Natural killer cell (primary cell): ENCODE data around the gene LAMC3. TPM values are rescaled to one million over a fixed set of nuclear protein-coding genes. Genes with fewer than 3 reads are reported as not detected.

Experiments used
- ATAC-seq, 3 donors: fragments of 150-1000 bp in 2 of 3; fragments of 200-7000 bp in 1 of 3; cut with Tn5 transposase; 1 replicate in 1 of 3; 2 replicates in 2 of 3; pipeline ENCODE4 v1.10.0; 2021; ENCODE audit warnings: mild to moderate bottlenecking in 2 of 3, moderate library complexity in 2 of 3
- DNase-seq, 2 donors: peaks; one replicate each; pipeline versions ENCODE4 v3.0.0 to v3.0.0-alpha.2; 2013 to 2021; ENCODE audit warnings: mixed read lengths in 1 of 2
- H3K27ac ChIP-seq: one replicate; pipeline ENCODE4 v1.5.1; 2013; ENCODE audit warnings: mild to moderate bottlenecking, low read length
- H3K27me3 ChIP-seq: one replicate; pipeline ENCODE4 v1.6.1; 2013; ENCODE audit warnings: low read length; ENCODE audit not compliant: control insufficient read depth, insufficient read depth
- H3K36me3 ChIP-seq: one replicate; pipeline ENCODE4 v1.6.1; 2013; ENCODE audit warnings: low read length; ENCODE audit not compliant: control insufficient read depth, insufficient read depth
- H3K4me1 ChIP-seq: one replicate; pipeline ENCODE4 v1.6.1; 2013; ENCODE audit warnings: low read length; ENCODE audit not compliant: control insufficient read depth, insufficient read depth
- H3K4me3 ChIP-seq: one replicate; pipeline ENCODE4 v1.5.1; 2013; ENCODE audit warnings: low read length
- H3K9me3 ChIP-seq: one replicate; pipeline ENCODE4 v1.6.1; 2013; ENCODE audit warnings: low read length; ENCODE audit not compliant: control insufficient read depth, insufficient read depth
- H3K27ac Mint-ChIP-seq, 2 donors: one replicate each; pipeline ENCODE4 v1.8.0; 2022; ENCODE audit warnings: mild to moderate bottlenecking in 2 of 2, mixed read lengths in 2 of 2, moderate library complexity in 1 of 2
- H3K27me3 Mint-ChIP-seq, 2 donors: one replicate each; pipeline ENCODE4 v1.8.0; 2022; ENCODE audit warnings: low read depth in 2 of 2, mixed read lengths in 2 of 2
- H3K36me3 Mint-ChIP-seq: one replicate; pipeline ENCODE4 v1.8.0; 2022; ENCODE audit warnings: mixed read lengths
- H3K4me1 Mint-ChIP-seq, 2 donors: one replicate each; pipeline ENCODE4 v1.8.0; 2022; ENCODE audit warnings: mixed read lengths in 2 of 2
- H3K4me3 Mint-ChIP-seq: one replicate; pipeline ENCODE4 v1.8.0; 2022; ENCODE audit warnings: mild to moderate bottlenecking, moderate library complexity, mixed read lengths
- H3K9me3 Mint-ChIP-seq, 2 donors: one replicate each; pipeline ENCODE4 v1.8.0; 2022; ENCODE audit warnings: mixed read lengths in 2 of 2
- CTCF ChIP-seq: fragments of 200-600 bp; IDR thresholded peaks from one replicate; pipeline ENCODE4 v1.8.0; 2022; ENCODE audit warnings: antibody characterized with exemption
- WGBS: methylation state at CpG from one replicate; pipeline ENCODE4 v1.1.7; 2013; ENCODE audit warnings: missing lambda C conversion rate; ENCODE audit not compliant: insufficient coverage; 5-methylcytosine and 5-hydroxymethylcytosine counted together
- intact Hi-C: fragments of 100-400 bp; cut with micrococcal nuclease; formaldehyde crosslinking; loops from one replicate; pipeline ENCODE4 v1.14.2; 2022
- total RNA-seq, 4 donors: library from RNA; stranded (reverse); fragments of 120-200 nt in 1 of 4; gene quantifications; one replicate each; pipeline versions ENCODE4 v1.2.3 to v1.2.4, GENCODE V29; 2013 to 2022

Gene LAMC3
- total RNA-seq, 3 donors from 2014 or later (not counting 1 experiment from before 2014, with no cell fraction given) = not detected

DNA sequence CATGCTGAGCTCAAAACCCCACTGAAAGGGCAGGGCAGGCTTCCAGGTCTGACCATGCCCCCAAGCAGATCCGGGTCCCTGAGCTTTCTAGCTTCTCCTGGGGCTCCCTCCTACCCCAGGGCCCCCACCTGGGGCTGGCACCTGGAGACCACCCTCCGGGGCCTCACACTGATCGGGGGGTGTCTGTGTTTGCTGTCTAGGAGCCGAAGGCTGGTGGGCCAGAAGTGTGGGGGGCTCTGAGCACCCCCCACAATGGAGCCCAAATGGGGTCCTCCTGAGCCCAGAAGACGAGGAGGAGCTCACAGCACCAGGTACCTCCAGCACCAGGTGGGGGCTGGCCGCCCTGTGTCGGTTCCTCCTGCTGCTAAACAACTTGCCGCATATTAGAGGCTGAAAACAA lies 39.8 kb downstream of the LAMC3 start:
- H3K36me3 Mint-ChIP-seq = no peaks in the 10 kb centered on the region
- H3K27ac ChIP-seq = no peak overlapping the region
- no peaks in the 10 kb centered on the region for H3K27me3 ChIP-seq
- H3K9me3 Mint-ChIP-seq = no peaks in the 10 kb centered on the region
- DNase-seq (no peak), ATAC-seq (no peak)
- no peak overlapping the region for H3K4me3 Mint-ChIP-seq
- no peak for TF ChIP-seq CTCF
- peaks cover 0 to 3% of the 10 kb centered on the region in 2 donors for H3K4me1 Mint-ChIP-seq
- H3K27me3 Mint-ChIP-seq = peaks cover 7% of the 10 kb centered on the region in 2 donors
- intact Hi-C loops = loop anchor here (5.0 kb wide), 1 partner anchor 587 kb away; no protein-coding TSS in a partner anchor
- no peaks in the 10 kb centered on the region for H3K36me3 ChIP-seq
- H3K27ac Mint-ChIP-seq = no peak overlapping the region
- WGBS = 86% methylated on average over 8 of the region's 8 CpGs
- no peak overlapping the region for H3K4me3 ChIP-seq
- H3K9me3 ChIP-seq = no peaks in the 10 kb centered on the region
- H3K4me1 ChIP-seq = peaks cover 7% of the 10 kb centered on the region

- TF ChIP-seq CTCF = no peak
- H3K27me3 ChIP-seq = no peaks in the 10 kb centered on the region
- Mint-ChIP-seq H3K27me3 (peaks cover 7% of the 10 kb centered on the region in 2 donors), H3K4me3 (no peak overlapping the region), H3K4me1 (peaks cover 0 to 3% of the 10 kb centered on the region in 2 donors), H3K27ac (no peak overlapping the region), H3K9me3 (no peaks in the 10 kb centered on the region), H3K36me3 (no peaks in the 10 kb centered on the region)
- H3K9me3 ChIP-seq = no peaks in the 10 kb centered on the region
- no peak overlapping the region for H3K27ac ChIP-seq
- peaks cover 7% of the 10 kb centered on the region for H3K4me1 ChIP-seq
- WGBS = 65% methylated on average over 21 of the region's 21 CpGs
- DNase-seq (no peak), ATAC-seq (no peak)
- no peak overlapping the region for H3K4me3 ChIP-seq
- intact Hi-C loops = loop anchor here (5.0 kb wide), 1 partner anchor 588 kb away; no protein-coding TSS in a partner anchor
- H3K36me3 ChIP-seq = no peaks in the 10 kb centered on the region
Measured at GRCh38 chr9:131049829-131050715, 41.1 kb downstream of the LAMC3 start.

GRCh38 chr9:131050831-131051230 lies 41.9 kb downstream of the LAMC3 start:
- Histone ChIP-seq H3K27ac (no peak overlapping the region), H3K4me3 (no peak overlapping the region), H3K9me3 (no peaks in the 10 kb centered on the region), H3K36me3 (no peaks in the 10 kb centered on the region), H3K27me3 (no peaks in the 10 kb centered on the region), H3K4me1 (peaks cover 7% of the 10 kb centered on the region)
- no peak for DNase-seq
- no peak for TF ChIP-seq CTCF
- ATAC-seq = no peak
- intact Hi-C loops = no loop called here
- H3K4me1 Mint-ChIP-seq = peaks cover 0 to 3% of the 10 kb centered on the region in 2 donors
- no peaks in the 10 kb centered on the region for H3K36me3 Mint-ChIP-seq
- no peaks in the 10 kb centered on the region for H3K9me3 Mint-ChIP-seq
- peaks cover 7% of the 10 kb centered on the region in 2 donors for H3K27me3 Mint-ChIP-seq
- H3K4me3 Mint-ChIP-seq = no peak overlapping the region
- WGBS = 91% methylated on average over 14 of the region's 17 CpGs
- H3K27ac Mint-ChIP-seq = no peak overlapping the region
